SK-N-SH treated with all-trans-retinoic acid at 6 μM for 48 hours (cell line): ENCODE results near the gene ZNF581.

ENCODE experiments used
- ATAC-seq: fragments of 200-7000 bp; cut with Tn5 transposase; 3 replicates; pipeline ENCODE4 v1.9.1; 2020; ENCODE audit warnings: mild to moderate bottlenecking, moderate library complexity
- ARNTL ChIP-seq: fragments of 450-650 bp; formaldehyde crosslinking; IDR thresholded peaks from 2 replicates; pipeline ENCODE4 v1.5.0; 2020; ENCODE audit warnings: low read depth, mild to moderate bottlenecking, moderate library complexity, borderline replicate concordance
- BACH2 ChIP-seq: fragments of 250-450 bp; sonication (Bioruptor Pico); IDR thresholded peaks from 2 replicates; pipeline ENCODE4 v1.9.0; 2021; ENCODE audit warnings: mild to moderate bottlenecking, borderline replicate concordance
- CSDC2 ChIP-seq: fragments of 250-450 bp; sonication (Bioruptor Pico); IDR thresholded peaks from 2 replicates; pipeline ENCODE4 v1.5.0; 2020; ENCODE audit warnings: mild to moderate bottlenecking, moderate library complexity
- ESRRG ChIP-seq: fragments of 250-450 bp; sonication (Bioruptor Pico); IDR thresholded peaks from 2 replicates; pipeline ENCODE4 v1.6.1; 2021; ENCODE audit warnings: mild to moderate bottlenecking
- GLIS3 ChIP-seq: fragments of 250-450 bp; sonication (Bioruptor Pico); IDR thresholded peaks from 2 replicates; pipeline ENCODE4 v1.5.0; 2020; ENCODE audit warnings: mild to moderate bottlenecking, moderate library complexity
- ISL1 ChIP-seq: fragments of 250-450 bp; sonication (Bioruptor Pico); IDR thresholded peaks from 2 replicates; pipeline ENCODE4 v2.1.2; 2022; ENCODE audit warnings: mild to moderate bottlenecking, moderate library complexity
- OSR1 ChIP-seq: fragments of 250-450 bp; sonication (Bioruptor Pico); IDR thresholded peaks from 2 replicates; pipeline ENCODE4 v1.8.0; 2022; ENCODE audit warnings: moderate library complexity, mild to moderate bottlenecking, inconsistent platforms
- PATZ1 ChIP-seq: fragments of 250-450 bp; sonication (Bioruptor Pico); IDR thresholded peaks from 2 replicates; pipeline ENCODE4 v1.8.0; 2020; ENCODE audit warnings: mild to moderate bottlenecking, moderate library complexity, borderline replicate concordance
- POU6F1 ChIP-seq: fragments of 250-450 bp; sonication (Bioruptor Pico); IDR thresholded peaks from 2 replicates; pipeline ENCODE4 v1.8.0; 2021; ENCODE audit warnings: low read depth, mild to moderate bottlenecking, moderate library complexity, borderline replicate concordance
- PPARA ChIP-seq: fragments of 250-450 bp; sonication (Bioruptor Pico); IDR thresholded peaks from 2 replicates; pipeline ENCODE4 v1.5.0; 2020; ENCODE audit warnings: mild to moderate bottlenecking, borderline replicate concordance
- RARB ChIP-seq: fragments of 250-450 bp; sonication (Bioruptor Pico); IDR thresholded peaks from 2 replicates; pipeline ENCODE4 v1.8.0; 2021; ENCODE audit warnings: mild to moderate bottlenecking, moderate library complexity
- SNAI2 ChIP-seq: fragments of 250-450 bp; sonication (Bioruptor Pico); IDR thresholded peaks from 2 replicates; pipeline ENCODE4 v1.5.0; 2020; ENCODE audit warnings: mild to moderate bottlenecking, moderate library complexity
- TCF4 ChIP-seq: fragments of 250-450 bp; sonication (Bioruptor Pico); IDR thresholded peaks from 2 replicates; pipeline ENCODE4 v1.8.0; 2021; ENCODE audit warnings: mild to moderate bottlenecking, moderate library complexity, borderline replicate concordance
- TOX ChIP-seq: fragments of 250-450 bp; sonication (Bioruptor Pico); IDR thresholded peaks from 2 replicates; pipeline ENCODE4 v1.8.0; 2021; ENCODE audit warnings: mild to moderate bottlenecking, moderate library complexity, borderline replicate concordance
- ZFP3 ChIP-seq: fragments of 250-450 bp; sonication (Bioruptor Pico); IDR thresholded peaks from 2 replicates; pipeline ENCODE4 v1.5.0; 2020; ENCODE audit warnings: mild to moderate bottlenecking, moderate library complexity
- ZFP30 ChIP-seq: fragments of 450-650 bp; formaldehyde crosslinking; IDR thresholded peaks from 2 replicates; pipeline ENCODE4 v1.5.0; 2022; ENCODE audit warnings: mild to moderate bottlenecking, moderate library complexity
- ZNF565 ChIP-seq: fragments of 450-650 bp; formaldehyde crosslinking; conservative IDR thresholded peaks from 2 replicates; pipeline ENCODE4 v1.5.0; 2020; ENCODE audit warnings: low read depth, mild to moderate bottlenecking, moderate library complexity
- ZNF70 ChIP-seq: fragments of 450-650 bp; formaldehyde crosslinking; IDR thresholded peaks from 2 replicates; pipeline ENCODE4 v1.5.0; 2020; ENCODE audit warnings: mild to moderate bottlenecking, moderate library complexity
- ZNF8 ChIP-seq: fragments of 450-650 bp; formaldehyde crosslinking; IDR thresholded peaks from 2 replicates; pipeline ENCODE4 v1.5.0; 2020; ENCODE audit warnings: mild to moderate bottlenecking, moderate library complexity

Gene ZNF581

GRCh38 chr19:55633861-55634260 lies 9.6 kb upstream of the ZNF581 start (continued):
- TF ChIP-seq PATZ1 (CRISPR knock-in tag): no peak

- TF ChIP-seq ZFP3 (CRISPR knock-in tag) (no peak), PPARA (CRISPR knock-in tag) (no peak), CSDC2 (CRISPR knock-in tag) (no peak), BACH2 (CRISPR knock-in tag) (no peak), TCF4 (CRISPR knock-in tag) (no peak), PATZ1 (CRISPR knock-in tag) (no peak)
- no peak for ATAC-seq
Observed at GRCh38 chr19:55635334-55635717, 8.1 kb upstream of the ZNF581 start.

DNA sequence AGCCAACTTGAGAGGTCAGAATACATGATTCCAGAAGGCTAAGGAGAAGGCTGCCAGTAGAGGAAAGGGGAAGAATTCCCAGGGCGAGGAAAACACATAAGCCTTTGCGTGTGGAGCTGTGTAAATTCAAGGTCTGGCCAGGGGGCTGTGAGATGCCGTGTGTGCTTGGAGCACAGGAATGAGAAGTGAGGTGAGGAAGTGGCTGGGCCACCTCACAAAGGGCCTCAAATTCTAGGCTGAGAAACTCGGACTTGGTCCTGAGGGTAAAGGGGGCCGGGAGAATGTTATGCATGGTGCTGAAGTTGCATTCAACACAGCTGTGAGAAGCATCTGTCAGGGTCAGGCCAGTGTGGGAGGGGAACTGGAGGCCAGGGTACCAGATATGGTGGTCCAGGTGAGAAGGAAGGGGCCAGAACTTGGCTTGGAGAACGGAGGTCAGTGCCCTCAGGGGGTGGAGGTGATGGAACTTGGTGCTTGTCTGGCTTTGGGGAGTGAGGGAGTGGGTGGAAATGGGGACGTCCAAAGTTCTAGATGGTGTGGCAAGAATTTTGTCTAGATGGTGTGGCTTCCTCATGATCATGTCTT lies 7.5 kb upstream of the ZNF581 start:
- TF ChIP-seq ISL1 (CRISPR knock-in tag): no peak
- no peak for TF ChIP-seq OSR1
- TF ChIP-seq RARB (CRISPR knock-in tag): no peak
- no peak for TF ChIP-seq PATZ1 (CRISPR knock-in tag)
- TF ChIP-seq ESRRG (CRISPR knock-in tag): no peak
- no peak for TF ChIP-seq ARNTL (CRISPR knock-in tag)
- no peak for TF ChIP-seq SNAI2 (CRISPR knock-in tag)
- TF ChIP-seq PPARA (CRISPR knock-in tag): no peak
- TF ChIP-seq TOX (CRISPR knock-in tag): no peak
- no peak for TF ChIP-seq POU6F1 (CRISPR knock-in tag)
- no peak for TF ChIP-seq ZNF565
- TF ChIP-seq ZFP30 (CRISPR knock-in tag): no peak
- no peak for TF ChIP-seq ZNF8
- ATAC-seq: no peak

DNA sequence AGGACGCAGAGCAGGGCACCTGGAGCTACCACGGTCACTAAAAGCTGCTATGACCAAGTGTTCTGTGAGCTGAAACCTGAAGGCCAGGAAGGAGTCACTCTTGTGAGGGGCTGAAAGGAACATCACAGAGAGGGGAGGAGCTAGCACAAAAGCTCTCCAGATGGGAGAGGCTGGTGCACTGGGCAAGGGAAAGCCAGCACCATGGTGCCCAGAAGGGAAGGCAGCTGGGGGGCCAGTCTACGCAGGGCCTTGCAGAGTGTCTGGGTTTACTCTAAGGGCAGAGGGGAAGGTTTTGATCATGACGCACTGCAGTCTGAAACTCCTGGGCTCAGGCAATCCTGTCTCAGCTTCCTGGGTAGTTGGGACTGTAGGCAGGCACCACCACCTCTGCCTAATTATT lies 6.7 kb upstream of the ZNF581 start:
- no peak for TF ChIP-seq SNAI2 (CRISPR knock-in tag)
- TF ChIP-seq OSR1: no peak
- no peak for TF ChIP-seq GLIS3 (CRISPR knock-in tag)
- TF ChIP-seq BACH2 (CRISPR knock-in tag): no peak
- no peak for TF ChIP-seq RARB (CRISPR knock-in tag)
- no peak for TF ChIP-seq POU6F1 (CRISPR knock-in tag)
- no peak for TF ChIP-seq ZNF70 (CRISPR knock-in tag)
- TF ChIP-seq ZNF8: no peak
- no peak for ATAC-seq
